Measurements from ENCODE around the gene ABCA1.
"Not testable (repeated sequence)": the region's sequence is repeated elsewhere in the genome, so short reads cannot be mapped to it uniquely, and the experiment has no call there.

ABCA1 gene

GRCh38 chr9:104948277-104948676 is 20.3 kb upstream of the ABCA1 start:
- DNase-seq (ENCODE audit: low read depth): no peak
- H3K4me3 ChIP-seq (replicated peaks; ENCODE audit: low read depth, low read length): no peak overlapping the region
- TF ChIP-seq CTCF (IDR thresholded peaks at IDR 0.05; ENCODE audit: low read length, missing control alignments): no peak

- TF ChIP-seq CTCF (IDR thresholded peaks at IDR 0.05; ENCODE audit: low read length, missing control alignments): no peak
- DNase-seq (ENCODE audit: low read depth): no peak
- H3K4me3 ChIP-seq (replicated peaks; ENCODE audit: low read depth, low read length): no peak overlapping the region
These were observed 16.9 kb upstream of the ABCA1 start for GRCh38 chr9:104944871-104945270.

- H3K4me3 ChIP-seq (replicated peaks; ENCODE audit: low read depth, low read length): no peak overlapping the region
- no peak for TF ChIP-seq CTCF (IDR thresholded peaks at IDR 0.05; ENCODE audit: low read length, missing control alignments)
- no peak for DNase-seq (ENCODE audit: low read depth)
These were observed 16.4 kb upstream of the ABCA1 start for GRCh38 chr9:104944356-104944755.

GRCh38 chr9:104941597-104941996 is 13.6 kb upstream of the ABCA1 start:
- no peak overlapping the region for H3K4me3 ChIP-seq (replicated peaks; ENCODE audit: low read depth, low read length)
- TF ChIP-seq CTCF (IDR thresholded peaks at IDR 0.05; ENCODE audit: low read length, missing control alignments): no peak
- DNase-seq (ENCODE audit: low read depth): no peak

- TF ChIP-seq CTCF (IDR thresholded peaks at IDR 0.05; ENCODE audit: low read length, missing control alignments): no peak
- no peak overlapping the region for H3K4me3 ChIP-seq (replicated peaks; ENCODE audit: low read depth, low read length)
- DNase-seq (ENCODE audit: low read depth): no peak
These were observed 8.3 kb upstream of the ABCA1 start for GRCh38 chr9:104936291-104936690.

GRCh38 chr9:104935501-104935810 is 7.5 kb upstream of the ABCA1 start:
- H3K4me3 ChIP-seq (replicated peaks; ENCODE audit: low read depth, low read length); DNase-seq (ENCODE audit: low read depth): not testable (repeated sequence)

- no peak for DNase-seq (ENCODE audit: low read depth)
- no peak for TF ChIP-seq CTCF (IDR thresholded peaks at IDR 0.05; ENCODE audit: low read length, missing control alignments)
- no peak overlapping the region for H3K4me3 ChIP-seq (replicated peaks; ENCODE audit: low read depth, low read length)
These were observed 6.9 kb upstream of the ABCA1 start for GRCh38 chr9:104934691-104935500.

- H3K4me3 ChIP-seq (replicated peaks; ENCODE audit: low read depth, low read length); DNase-seq (ENCODE audit: low read depth): not testable (repeated sequence)
These were observed 5.1 kb upstream of the ABCA1 start for GRCh38 chr9:104933091-104933490.

Measured in fibroblast of pulmonary artery (primary cell).